IPS DF 19.7 (cell line): Measurements from ENCODE around the gene SUSD2.
"Not testable (repeated sequence)": the region's sequence is repeated elsewhere in the genome, so short reads cannot be mapped to it uniquely, and the experiment has no call there.

ENCODE experiments used
- DNase-seq: peaks from one replicate; pipeline ENCODE4 v3.0.0-alpha.2; 2013; ENCODE audit warnings: low read depth, low spot score

The SUSD2 gene, protein sequence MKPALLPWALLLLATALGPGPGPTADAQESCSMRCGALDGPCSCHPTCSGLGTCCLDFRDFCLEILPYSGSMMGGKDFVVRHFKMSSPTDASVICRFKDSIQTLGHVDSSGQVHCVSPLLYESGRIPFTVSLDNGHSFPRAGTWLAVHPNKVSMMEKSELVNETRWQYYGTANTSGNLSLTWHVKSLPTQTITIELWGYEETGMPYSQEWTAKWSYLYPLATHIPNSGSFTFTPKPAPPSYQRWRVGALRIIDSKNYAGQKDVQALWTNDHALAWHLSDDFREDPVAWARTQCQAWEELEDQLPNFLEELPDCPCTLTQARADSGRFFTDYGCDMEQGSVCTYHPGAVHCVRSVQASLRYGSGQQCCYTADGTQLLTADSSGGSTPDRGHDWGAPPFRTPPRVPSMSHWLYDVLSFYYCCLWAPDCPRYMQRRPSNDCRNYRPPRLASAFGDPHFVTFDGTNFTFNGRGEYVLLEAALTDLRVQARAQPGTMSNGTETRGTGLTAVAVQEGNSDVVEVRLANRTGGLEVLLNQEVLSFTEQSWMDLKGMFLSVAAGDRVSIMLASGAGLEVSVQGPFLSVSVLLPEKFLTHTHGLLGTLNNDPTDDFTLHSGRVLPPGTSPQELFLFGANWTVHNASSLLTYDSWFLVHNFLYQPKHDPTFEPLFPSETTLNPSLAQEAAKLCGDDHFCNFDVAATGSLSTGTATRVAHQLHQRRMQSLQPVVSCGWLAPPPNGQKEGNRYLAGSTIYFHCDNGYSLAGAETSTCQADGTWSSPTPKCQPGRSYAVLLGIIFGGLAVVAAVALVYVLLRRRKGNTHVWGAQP

GRCh38 chr22:24181088-24181995 lies at the start of gene SUSD2:
TSS of gene SUSD2 (plus strand) at chr22:24181487. CDS start at chr22:24181520, 33 bp downstream.
- no peak for DNase-seq

- no peak for DNase-seq
Observed at GRCh38 chr22:24133187-24133965, 47.9 kb upstream of the SUSD2 start.

DNA sequence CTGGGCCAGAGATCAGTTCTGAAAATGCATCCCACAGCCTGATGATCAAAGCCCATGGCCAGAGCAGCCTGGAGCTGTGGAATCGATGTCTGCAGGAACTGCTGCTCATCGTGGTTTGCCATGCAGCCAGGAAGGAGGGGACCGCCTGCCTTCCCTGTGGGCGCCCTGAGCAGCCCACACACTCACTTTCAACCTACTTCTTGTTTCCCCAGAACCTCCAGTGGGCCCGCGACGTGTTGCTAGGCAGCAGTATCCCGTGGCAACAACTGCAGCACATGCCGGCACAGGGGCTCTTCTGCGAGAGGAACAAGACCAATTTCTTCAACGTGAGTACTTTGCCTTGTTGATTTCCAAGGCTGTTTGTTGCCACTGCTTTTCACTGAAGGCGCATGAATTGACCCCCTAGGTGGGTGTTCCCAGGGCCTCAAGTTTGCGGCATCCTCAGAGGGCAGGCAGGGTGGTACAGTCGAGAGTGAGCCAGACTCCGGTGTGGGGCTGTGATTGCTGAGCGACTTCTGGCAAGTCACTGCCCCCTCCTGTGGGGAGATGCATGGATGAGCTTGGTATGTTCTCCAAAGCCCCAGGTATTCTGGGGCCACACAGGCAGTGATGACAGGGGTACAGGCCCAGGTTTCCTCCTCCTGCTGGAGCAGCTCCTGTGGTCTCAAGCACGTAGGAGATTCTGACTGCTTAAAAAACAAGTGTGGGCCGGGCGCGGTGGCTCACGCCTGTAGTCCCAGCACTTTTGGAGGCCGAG lies 47.0 kb upstream of the SUSD2 start:
- DNase-seq = no peak

DNA sequence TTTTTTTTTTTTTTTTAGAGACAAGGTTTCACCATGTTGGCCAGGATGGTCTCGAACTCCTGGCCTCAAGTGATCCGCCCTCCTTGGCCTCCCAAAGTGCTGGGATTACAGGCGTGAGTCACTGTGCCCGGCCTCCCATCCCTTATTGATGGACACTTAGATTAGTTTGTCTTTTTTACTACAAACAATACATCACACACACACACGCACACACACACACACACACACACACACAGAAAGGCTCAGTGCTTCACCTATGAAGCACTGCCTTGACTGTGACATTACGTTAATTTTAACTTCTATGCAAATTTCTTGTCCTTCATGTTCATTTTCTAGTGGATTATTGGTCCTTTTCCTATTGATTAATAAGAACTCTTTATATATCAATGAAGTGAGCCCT lies 44.8 kb upstream of the SUSD2 start:
- DNase-seq = not testable (repeated sequence)

- DNase-seq = no peak
Observed at GRCh38 chr22:24137595-24137994, 43.7 kb upstream of the SUSD2 start.

GRCh38 chr22:24138649-24139420 lies 42.5 kb upstream of the SUSD2 start:
- DNase-seq = no peak

DNA sequence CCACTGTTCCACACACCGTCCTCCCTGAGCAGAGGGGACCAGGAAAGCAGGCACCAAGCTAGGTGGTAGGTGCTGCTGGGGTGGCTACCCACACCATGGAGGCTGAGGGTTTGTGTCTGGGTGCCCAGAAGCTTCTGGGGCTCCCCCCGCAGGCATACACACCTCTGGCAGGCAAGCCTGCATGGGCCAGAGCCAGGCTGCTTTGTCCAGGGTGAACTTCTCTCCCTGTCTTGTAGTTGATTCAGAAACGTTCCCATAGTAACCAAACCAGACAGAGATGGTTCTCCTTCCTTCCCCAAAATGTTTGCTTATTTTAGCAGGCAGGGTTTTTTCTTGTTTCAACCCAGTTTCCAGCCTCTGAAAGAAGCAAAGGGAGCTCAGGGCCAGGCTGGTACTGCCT lies 40.9 kb upstream of the SUSD2 start:
- no peak for DNase-seq

GRCh38 chr22:24141586-24141985 lies 39.7 kb upstream of the SUSD2 start:
- DNase-seq = no peak

DNA sequence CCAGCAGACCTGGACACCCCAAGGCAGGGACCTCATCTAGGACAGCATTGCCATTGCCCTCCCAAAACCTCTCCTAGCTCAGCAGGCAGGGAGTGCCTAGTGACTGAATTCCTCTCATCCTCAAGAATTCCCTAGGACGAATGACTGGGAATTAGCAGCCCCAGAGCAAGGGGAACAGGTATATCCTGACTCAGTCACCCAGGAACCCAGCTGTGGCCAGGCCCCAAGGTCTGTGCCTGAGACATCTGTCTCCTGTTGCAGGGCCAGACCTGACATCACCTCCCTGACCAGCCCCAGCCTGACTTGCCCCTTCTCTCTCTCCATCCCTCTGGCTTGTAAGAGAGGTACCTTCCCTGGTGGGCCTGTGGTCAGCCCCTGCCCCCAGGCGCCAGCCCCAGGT lies 39.0 kb upstream of the SUSD2 start:
- no peak for DNase-seq

GRCh38 chr22:24142831-24143230 lies 38.5 kb upstream of the SUSD2 start:
- DNase-seq = no peak

- no peak for DNase-seq
Observed at GRCh38 chr22:24144056-24144777, 37.1 kb upstream of the SUSD2 start.

- no peak for DNase-seq
Observed at GRCh38 chr22:24144778-24145085, 36.6 kb upstream of the SUSD2 start.

DNA sequence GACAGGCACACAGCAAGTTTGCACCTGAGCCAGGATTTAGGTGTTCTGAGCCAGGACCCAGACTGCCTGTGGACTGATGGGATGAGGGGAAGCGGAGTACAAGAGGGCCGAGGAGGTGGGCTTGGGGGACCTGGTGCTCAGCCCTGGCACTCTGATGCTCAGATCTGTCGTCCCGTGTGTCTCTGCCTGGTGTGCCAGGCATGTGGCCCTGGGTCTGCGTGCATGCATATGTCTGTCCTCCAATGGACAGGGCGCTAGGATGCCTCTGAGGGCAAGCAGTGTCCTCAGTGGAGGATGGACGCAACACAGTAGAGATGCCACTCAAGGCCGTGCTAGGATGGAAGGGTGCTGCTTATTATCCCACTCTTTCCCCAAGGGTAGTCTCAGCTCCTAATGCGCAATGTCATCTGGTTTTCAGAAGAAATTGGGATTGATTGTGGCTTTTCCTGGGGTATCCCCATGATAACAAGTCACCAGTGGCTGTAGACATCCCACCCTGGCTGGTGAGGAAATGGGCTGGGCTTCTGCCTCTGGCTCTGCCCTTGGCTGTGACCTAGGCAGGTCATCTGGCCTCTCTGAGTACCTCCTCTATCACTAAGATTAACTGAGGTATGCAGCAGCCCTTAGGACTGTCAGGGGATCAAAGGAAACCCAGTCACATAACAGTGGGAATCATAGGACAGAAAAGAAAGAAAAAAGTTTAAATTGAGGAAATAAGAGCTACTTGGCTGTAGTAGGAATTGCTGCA lies 35.7 kb upstream of the SUSD2 start:
- DNase-seq = no peak

DNA sequence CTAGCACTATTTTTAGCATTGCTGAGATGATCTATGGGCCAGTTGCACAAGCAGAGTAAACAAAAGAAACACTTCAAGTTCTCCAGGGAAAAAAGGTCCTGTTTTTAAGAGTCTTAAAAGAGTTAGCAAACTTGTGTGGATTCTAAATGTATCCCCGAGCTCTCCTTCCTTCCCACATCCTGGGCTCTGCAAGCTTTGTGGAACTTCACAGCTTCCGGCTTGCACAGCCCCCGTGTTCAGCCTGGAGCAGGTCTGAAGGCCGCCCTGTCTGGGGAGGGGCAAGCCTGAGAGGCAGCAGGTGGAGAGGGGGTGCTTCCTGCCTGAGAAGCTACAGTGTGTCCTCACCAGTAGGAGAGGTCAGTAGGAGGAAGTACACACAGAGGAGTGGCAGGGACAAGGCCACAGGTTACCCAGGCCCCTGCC lies 35.1 kb upstream of the SUSD2 start:
- peak; percentile 52 for DNase-seq

DNA sequence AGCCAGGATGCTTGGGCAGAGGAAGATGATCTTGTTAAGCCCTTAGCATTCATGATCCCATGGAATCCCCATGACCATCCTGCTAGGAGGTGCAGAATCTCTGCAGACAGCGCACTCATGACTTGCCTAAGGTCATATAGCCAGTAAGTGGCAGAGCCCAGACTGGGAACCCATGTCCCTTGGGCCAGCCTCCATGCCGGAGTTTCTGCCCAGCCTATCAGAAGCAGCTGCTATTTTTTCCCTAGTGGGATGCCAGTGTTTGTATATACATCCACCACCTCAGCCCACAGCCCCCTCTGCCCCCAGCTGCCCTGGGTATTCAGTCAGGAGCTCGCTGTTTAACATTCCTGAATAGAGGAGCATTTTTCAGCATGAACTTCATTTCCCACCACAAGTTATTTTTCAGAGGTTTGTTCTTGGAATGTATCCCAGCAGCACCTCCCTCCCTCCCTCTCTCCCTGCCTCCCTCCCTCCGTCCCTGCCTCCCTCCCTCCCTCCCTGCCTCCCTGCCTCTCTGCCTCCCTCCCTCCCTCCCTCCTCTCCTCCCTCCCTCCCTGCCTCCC lies 34.4 kb upstream of the SUSD2 start:
- no peak for DNase-seq

DNA sequence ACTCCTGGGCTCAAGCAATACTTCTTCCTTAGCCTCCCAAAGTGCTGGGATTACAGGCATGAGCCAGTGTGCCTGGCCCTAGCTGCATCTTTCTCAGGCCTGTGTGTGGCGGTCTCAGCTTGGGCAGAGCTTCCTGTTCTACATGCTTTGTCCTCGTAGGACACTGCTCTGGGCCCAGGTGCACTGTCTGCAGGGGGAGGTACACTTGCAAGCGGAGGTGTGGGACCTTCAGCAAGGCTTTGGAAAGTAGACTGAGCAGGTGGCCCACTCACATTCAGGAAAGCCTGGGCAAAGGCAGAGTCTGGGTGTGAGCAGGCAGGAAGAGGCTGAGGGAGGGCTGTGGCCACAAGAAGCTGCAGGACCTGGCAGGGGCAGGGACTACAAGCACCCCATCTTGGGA lies 33.6 kb upstream of the SUSD2 start:
- no peak for DNase-seq

DNA sequence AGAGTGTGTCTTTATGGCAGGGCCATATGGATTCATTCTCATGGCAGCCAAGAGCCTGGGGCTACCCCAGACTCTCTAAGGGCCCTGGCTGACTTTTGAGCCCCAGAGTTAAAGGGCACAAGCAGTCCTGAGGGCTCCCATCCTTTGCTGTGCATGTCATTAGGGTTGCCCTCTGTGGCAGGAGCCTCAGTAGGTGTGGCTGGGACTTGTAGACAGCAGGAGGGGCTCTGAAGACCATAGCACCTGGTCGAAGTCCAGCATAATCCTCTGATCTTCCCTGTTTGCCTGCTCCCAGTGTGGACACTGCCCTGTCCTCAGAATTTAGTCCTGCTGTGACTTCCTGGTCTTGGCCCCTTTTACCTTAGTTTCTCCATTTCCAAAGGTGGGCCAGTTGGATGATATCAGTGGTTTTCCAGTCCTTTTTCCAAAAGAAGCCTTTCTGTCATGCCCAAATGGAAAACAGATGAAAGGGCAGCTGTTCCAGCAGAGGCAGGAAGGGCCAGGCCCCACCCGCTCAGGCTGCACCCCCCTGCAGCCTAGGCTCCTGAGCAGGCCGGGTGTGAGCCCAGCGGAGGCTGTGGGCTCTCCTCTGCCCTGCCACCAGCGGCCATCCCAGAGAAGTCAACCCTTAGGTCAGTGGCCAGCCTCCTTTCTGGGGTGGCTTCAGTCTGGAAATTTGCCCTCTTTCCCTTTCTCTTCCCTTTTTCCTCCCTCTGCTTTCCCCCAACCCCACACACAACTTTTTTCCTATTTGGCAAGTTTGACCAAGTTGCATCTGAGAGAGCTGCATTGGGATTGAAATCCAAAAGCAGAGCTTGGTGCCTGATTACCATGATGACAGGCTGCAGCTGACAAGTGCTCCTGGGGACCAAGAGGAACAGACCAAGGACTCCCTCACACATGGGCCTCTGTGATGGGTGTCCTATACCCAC lies 32.8 kb upstream of the SUSD2 start:
- DNase-seq = no peak
